HAP-1 (cell line): ENCODE results near the gene LYSET.
"Not testable (repeated sequence)": the region's sequence is repeated elsewhere in the genome, so short reads cannot be mapped to it uniquely, and the experiment has no call there.

Source experiments
- DNase-seq, 2 experiments: peaks; one replicate each; pipeline ENCODE4 v3.0.0-alpha.2; 2016 to 2020; ENCODE audit warnings: low spot score in 2 of 2
- H3K27me3 ChIP-seq: fragments of 250-450 bp; sonication (Bioruptor Pico); 2 replicates; pipeline ENCODE4 v1.5.1; 2020; ENCODE audit warnings: low read depth, mild to moderate bottlenecking, moderate library complexity
- H3K36me3 ChIP-seq: fragments of 250-450 bp; sonication (Bioruptor Pico); replicated peaks from 2 replicates; pipeline ENCODE4 v1.5.1; 2020; ENCODE audit warnings: mild to moderate bottlenecking
- H3K4me1 ChIP-seq: fragments of 250-450 bp; sonication (Bioruptor Pico); 2 replicates; pipeline ENCODE4 v1.5.1; 2020; ENCODE audit warnings: mild to moderate bottlenecking
- H3K4me3 ChIP-seq: fragments of 250-450 bp; sonication (Bioruptor Pico); 2 replicates; pipeline ENCODE4 v1.5.1; 2020; ENCODE audit warnings: mild to moderate bottlenecking, moderate library complexity
- H3K9me3 ChIP-seq: fragments of 250-450 bp; sonication (Bioruptor Pico); 2 replicates; pipeline ENCODE4 v1.5.1; 2020; ENCODE audit warnings: mild to moderate bottlenecking, moderate library complexity
- in situ Hi-C: fragments of 300-500 bp; cut with MboI; formaldehyde crosslinking; loops from 3 replicates; pipeline ENCODE4 v1.14.3; 2020; ENCODE audit warnings: low sequenced_read_pairs, inconsistent platforms, mixed read lengths

LYSET gene

GRCh38 chr14:93219103-93219726 lies 34.1 kb downstream of the LYSET start:
- Histone ChIP-seq H3K4me1 (no peaks in the 10 kb centered on the region), H3K9me3 (no peaks in the 10 kb centered on the region), H3K36me3 (peaks cover 72% of the 10 kb centered on the region), H3K27me3 (no peaks in the 10 kb centered on the region), H3K4me3 (no peak overlapping the region)
- in situ Hi-C loops, result no loop called here
- DNase-seq, result peak; percentile 39 to 52

- peaks cover 69% of the 10 kb centered on the region for H3K36me3 ChIP-seq
Measured at GRCh38 chr14:93220509-93220908, 35.4 kb downstream of the LYSET start.

DNA sequence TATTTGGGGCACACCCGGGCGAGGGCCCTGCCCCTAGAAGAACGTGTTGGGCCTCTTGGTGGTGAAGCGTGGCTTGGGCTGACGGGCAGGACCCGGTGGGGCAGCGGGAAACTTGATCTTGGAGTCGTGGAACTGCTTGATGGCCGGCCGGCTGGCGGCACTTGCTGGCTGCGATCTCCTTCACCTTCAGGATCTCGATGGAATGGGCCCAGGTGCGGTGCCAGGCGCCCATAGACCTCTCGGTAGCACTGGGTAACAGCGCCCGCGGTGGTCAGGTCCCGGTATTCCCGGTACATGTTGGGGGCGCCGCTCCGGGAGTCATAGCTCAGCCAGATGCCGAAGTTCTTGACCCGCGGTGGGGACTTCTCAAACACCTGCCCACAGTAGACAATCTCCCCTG lies 38.4 kb downstream of the LYSET start:
- Histone ChIP-seq H3K9me3 (no peaks in the 10 kb centered on the region), H3K4me1 (no peaks in the 10 kb centered on the region), H3K36me3 (peaks cover 71% of the 10 kb centered on the region), H3K4me3 (no peak overlapping the region), H3K27me3 (no peaks in the 10 kb centered on the region)
- no peak for DNase-seq
- in situ Hi-C loops, result no loop called here

More at GRCh38 chr14:93220509-93220908, 35.4 kb downstream of the LYSET start:
- in situ Hi-C loops, result no loop called here
- no peak for DNase-seq
- H3K9me3 ChIP-seq, result no peaks in the 10 kb centered on the region
- no peak overlapping the region for H3K4me3 ChIP-seq
- H3K27me3 ChIP-seq, result no peaks in the 10 kb centered on the region
- H3K4me1 ChIP-seq, result no peaks in the 10 kb centered on the region

DNA sequence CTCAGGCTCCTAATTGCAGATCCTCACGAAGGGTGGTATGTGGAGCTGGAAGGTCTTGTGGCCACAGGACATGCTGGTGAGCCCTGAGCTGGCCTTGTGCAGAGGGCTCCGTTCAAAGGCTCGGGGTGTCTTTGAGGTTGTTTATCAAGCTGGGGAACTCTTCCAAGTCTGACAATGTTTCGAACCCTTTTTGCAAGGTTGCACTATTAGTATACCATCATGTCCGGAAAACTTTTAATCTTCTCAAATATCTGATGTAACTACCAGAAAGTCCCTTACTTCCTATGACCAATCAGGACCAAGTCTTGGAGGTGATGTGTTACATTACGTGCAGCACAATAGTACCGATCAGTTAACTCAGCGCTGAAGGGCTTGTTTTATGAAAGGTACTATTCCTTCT lies 43.4 kb downstream of the LYSET start:
- no peak overlapping the region for H3K4me3 ChIP-seq
- H3K36me3 ChIP-seq, result peaks cover 38% of the 10 kb centered on the region
- no peaks in the 10 kb centered on the region for H3K27me3 ChIP-seq
- H3K9me3 ChIP-seq, result no peaks in the 10 kb centered on the region
- no peaks in the 10 kb centered on the region for H3K4me1 ChIP-seq
- DNase-seq, result no peak
- in situ Hi-C loops, result no loop called here

GRCh38 chr14:93230539-93230938 lies 45.4 kb downstream of the LYSET start:
- DNase-seq, result no peak
- Histone ChIP-seq H3K27me3 (no peaks in the 10 kb centered on the region), H3K4me1 (no peaks in the 10 kb centered on the region), H3K36me3 (peaks cover 26% of the 10 kb centered on the region), H3K9me3 (no peaks in the 10 kb centered on the region), H3K4me3 (no peak overlapping the region)
- in situ Hi-C loops, result no loop called here

GRCh38 chr14:93231129-93231979 lies 46.2 kb downstream of the LYSET start:
- in situ Hi-C loops, result no loop called here
- Histone ChIP-seq H3K27me3 (no peaks in the 10 kb centered on the region), H3K9me3 (no peaks in the 10 kb centered on the region), H3K4me3 (no peak overlapping the region), H3K36me3 (peaks cover 20% of the 10 kb centered on the region), H3K4me1 (no peaks in the 10 kb centered on the region)
- DNase-seq, result peak in 1 of 2 experiments; percentile 27

- H3K36me3 ChIP-seq, result peaks cover 16% of the 10 kb centered on the region
- no peaks in the 10 kb centered on the region for H3K9me3 ChIP-seq
- in situ Hi-C loops, result no loop called here
- no peaks in the 10 kb centered on the region for H3K27me3 ChIP-seq
- no peak overlapping the region for H3K4me3 ChIP-seq
- DNase-seq, result no peak
- H3K4me1 ChIP-seq, result no peaks in the 10 kb centered on the region
Measured at GRCh38 chr14:93232159-93232558, 47.0 kb downstream of the LYSET start.

DNA sequence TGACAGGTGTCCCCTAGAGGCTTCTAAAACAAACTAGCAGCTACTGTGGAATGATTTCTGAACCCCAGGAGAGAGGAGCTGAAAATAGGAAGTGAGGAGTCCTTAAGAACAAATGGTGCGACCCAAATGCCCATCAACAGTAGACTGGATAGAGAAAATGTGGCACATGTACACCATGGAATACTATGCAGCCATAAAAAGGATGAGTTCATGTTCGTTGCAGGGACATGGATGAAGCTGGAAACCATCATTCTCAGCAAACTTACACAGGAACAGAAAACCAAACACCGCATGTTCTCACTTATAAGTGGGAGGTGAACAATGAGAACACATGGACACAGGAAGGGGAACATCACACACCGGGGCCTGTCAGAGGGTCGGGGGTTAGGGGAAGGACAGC lies 48.0 kb downstream of the LYSET start:
- H3K27me3 ChIP-seq, H3K36me3 ChIP-seq, in situ Hi-C loops, H3K9me3 ChIP-seq, H3K4me3 ChIP-seq, DNase-seq, H3K4me1 ChIP-seq: not testable (repeated sequence)

DNA sequence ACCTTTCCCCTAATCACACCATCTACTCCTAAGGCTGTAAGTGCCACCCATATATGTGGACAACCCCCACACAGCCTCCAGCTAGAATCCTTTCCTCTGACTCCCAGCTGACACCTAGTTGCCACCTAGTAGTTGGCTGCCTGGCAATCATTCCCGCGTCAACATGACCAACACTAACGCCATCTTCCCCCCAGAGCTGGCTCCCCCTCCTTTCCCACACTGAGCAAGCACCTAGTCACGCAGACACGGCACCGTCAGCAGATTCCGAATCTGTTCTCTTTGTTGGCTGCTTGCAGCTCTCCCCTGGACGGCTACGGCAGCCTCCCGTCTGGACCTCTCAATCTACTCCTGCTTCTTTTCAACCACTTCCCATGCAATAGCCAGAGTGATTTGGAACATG lies 49.7 kb downstream of the LYSET start:
- no peak for DNase-seq
- Histone ChIP-seq H3K9me3 (no peaks in the 10 kb centered on the region), H3K4me3 (no peak overlapping the region), H3K27me3 (no peaks in the 10 kb centered on the region), H3K36me3 (no peaks in the 10 kb centered on the region), H3K4me1 (no peaks in the 10 kb centered on the region)
- in situ Hi-C loops, result no loop called here
